ENCODE measurements around the gene COL19A1.

COL19A1 gene

GRCh38 chr6:70246118-70246517, 379.8 kb downstream of the COL19A1 start:
- no peak for DNase-seq

DNA sequence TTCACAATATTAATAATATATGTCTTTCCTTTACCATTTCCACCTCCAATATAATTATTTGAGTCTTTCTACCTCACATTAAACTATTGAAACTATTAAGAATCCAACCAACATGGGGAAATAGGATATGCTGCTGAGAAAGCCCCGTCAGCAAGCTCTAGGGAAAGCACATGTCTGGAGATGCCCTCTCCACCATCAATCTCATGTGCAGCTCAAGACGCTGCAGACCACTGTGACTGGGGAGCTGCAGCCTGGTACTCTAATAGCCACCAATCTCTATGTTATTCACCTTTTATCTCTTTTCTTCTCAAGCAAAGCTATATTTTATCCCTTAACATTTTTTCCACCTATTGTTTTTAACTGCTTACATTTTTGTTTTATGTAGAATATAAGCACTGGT, 386.2 kb downstream of the COL19A1 start:
- DNase-seq, result no peak

DNA sequence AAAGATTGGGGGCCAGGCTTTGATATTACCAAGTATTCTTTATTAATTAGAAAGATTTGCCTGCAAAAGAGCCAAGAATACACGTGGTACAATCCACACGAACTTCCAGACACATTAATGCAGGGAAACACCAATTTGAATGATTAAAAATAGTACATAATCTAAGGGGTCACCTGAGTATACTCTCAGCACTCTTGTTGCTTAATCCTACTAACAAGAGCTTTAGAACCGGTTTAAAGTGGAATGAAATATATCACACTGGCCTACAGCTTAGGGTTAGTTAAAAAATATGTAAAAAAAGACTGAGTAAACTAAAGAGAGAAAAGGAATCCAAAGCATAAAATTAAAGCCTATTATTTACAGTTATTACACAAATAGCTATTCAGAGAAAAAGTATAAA, 387.6 kb downstream of the COL19A1 start:
- DNase-seq, result no peak

DNA sequence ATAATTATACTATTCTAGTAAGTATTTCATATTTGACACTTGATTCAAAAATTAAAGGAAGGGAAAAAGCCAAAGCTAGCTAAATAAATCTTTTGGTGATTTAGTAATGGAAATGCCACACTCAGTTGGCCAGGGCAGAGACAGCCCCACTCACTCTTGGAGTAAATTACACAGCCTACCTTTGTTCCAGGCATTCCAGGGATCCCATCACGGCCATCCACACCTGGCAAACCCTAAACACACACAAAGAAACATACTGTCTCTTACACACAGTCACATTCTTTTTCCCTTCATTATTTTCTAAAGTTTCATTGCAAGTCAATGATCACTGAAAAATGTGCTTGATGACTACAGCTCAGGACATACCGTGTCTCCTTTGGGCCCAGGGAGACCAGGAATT, 388.4 kb downstream of the COL19A1 start:
- no peak for DNase-seq

DNA sequence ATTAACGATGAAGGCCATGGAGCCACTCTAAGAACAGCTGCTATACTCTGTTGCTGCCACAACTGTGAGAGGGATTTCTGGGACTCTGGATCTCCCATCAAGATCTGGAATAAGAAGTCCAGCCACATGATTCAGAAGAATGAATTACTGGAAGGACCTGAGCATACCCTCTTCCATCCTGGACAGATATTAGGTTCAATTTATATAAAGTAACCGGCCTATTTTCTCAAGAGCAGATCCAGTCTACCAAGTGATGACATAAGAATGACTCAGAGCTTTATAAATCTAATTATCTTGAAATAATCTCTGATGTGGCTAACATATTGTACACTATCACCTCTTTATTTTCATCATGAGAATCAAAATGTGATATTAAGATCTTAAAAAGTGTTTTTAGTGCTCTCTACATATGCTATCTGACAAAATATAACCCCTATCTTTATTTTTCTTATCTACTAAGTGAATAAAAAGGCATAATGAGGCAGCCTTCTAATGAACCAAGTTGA, 391.5 kb downstream of the COL19A1 start:
- DNase-seq, result no peak

GRCh38 chr6:70258483-70258882, 392.1 kb downstream of the COL19A1 start:
- no peak for DNase-seq

Data from activated CD4-positive, CD25-positive, alpha-beta regulatory T cell treated with anti-CD3 and anti-CD28 coated beads, Interleukin-2, amount 50 U/mL, for 72 hours (primary cell).